ENCODE measurements around the gene TYMP. TPM values are rescaled to one million over a fixed set of nuclear protein-coding genes. Genes with fewer than 3 reads are reported as not detected.

Gene TYMP
- total RNA-seq, 2 experiments from 2014 or later: 9.9 to 10.0 TPM

DNA sequence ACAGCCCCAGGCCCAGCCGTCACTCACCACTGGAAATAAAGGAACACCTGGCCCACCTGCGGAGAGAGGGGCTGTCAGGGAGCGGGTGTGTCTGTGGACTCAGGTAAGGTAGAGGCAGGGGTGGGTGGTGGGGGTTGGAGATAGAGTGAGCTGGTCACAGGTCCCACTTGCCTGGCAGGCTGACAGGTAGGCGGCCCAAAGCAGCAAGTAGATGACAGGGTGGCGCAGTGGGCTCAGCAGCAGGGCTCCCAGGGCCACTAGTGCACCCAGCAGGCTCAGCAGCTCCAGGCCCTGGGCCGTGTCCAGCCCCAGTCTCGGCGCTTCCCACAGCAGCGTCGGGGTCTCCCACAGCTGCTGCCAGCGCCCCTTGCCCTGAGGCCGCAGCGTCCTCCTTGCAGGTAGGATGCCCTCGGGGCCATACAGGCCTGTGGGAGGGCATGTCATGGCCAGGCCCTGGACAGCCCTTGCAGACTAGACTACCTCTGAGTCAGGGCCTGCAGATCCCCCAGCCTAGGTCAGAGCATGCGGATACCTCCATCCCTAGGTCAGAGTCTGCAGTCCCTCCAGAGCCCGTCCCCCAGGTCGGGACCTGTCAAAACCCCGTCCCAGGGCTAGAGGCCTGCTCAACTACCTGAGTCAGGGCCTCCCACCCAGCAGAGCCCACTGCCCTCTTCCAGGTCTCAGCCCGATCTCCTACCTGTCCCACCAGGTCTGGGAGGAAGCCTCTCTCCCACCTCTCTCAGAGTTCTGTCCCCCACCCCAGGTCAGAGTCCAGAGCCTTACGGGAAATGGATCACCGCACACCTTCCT, 23.0 kb downstream of the TYMP start:
- Histone ChIP-seq H3K27ac (ENCODE audit: low read depth in 1 of 2, low read length in 2 of 2) (peak overlapping the region; percentile 89 to 92), H3K4me3 (ENCODE audit: low read length) (peak overlapping the region; percentile 92), H3K36me3 (ENCODE audit: insufficient read depth, low read length) (peaks cover 37% of the 10 kb centered on the region), H3K9me3 (ENCODE audit: control insufficient read depth in 1 of 2, insufficient read depth in 1 of 2, low read length in 2 of 2) (no peaks in the 10 kb centered on the region), H3K4me1 (ENCODE audit: insufficient read depth, low read length) (peaks cover 38% of the 10 kb centered on the region), H3K27me3 (ENCODE audit: control insufficient read depth in 1 of 2, insufficient read depth in 2 of 2, low read length in 2 of 2) (no peaks in the 10 kb centered on the region)
- Mint-ChIP-seq H3K4me3 (peak overlapping the region; percentile 94), H3K36me3 (ENCODE audit: low read depth) (peaks cover 15% of the 10 kb centered on the region), H3K9me3 (no peaks in the 10 kb centered on the region), H3K4me1 (ENCODE audit: low read depth) (peaks cover 21% of the 10 kb centered on the region), H3K27ac (peak overlapping the region; percentile 89), H3K27me3 (no peaks in the 10 kb centered on the region)
- CTCF ChIA-PET: interaction anchor here (2.0 to 3.6 kb wide), 4 partner anchors 19 to 114 kb away, joined by 5 to 42 read pairs (median 16); partner anchors contain the start of genes SCO2 and SYCE3
- DNase-seq (peak in 1 of 14 experiments; percentile 17), ATAC-seq (ENCODE audit: poor library complexity) (no peak)
- intact Hi-C loops (cut with DNase I, micrococcal nuclease): loop anchor here (1.0 to 10.0 kb wide), 5 partner anchors 30 to 162 kb away; partner anchors contain the start of gene PPP6R2 (in 1 of the 2)
- TF ChIP-seq, protein P1, sequence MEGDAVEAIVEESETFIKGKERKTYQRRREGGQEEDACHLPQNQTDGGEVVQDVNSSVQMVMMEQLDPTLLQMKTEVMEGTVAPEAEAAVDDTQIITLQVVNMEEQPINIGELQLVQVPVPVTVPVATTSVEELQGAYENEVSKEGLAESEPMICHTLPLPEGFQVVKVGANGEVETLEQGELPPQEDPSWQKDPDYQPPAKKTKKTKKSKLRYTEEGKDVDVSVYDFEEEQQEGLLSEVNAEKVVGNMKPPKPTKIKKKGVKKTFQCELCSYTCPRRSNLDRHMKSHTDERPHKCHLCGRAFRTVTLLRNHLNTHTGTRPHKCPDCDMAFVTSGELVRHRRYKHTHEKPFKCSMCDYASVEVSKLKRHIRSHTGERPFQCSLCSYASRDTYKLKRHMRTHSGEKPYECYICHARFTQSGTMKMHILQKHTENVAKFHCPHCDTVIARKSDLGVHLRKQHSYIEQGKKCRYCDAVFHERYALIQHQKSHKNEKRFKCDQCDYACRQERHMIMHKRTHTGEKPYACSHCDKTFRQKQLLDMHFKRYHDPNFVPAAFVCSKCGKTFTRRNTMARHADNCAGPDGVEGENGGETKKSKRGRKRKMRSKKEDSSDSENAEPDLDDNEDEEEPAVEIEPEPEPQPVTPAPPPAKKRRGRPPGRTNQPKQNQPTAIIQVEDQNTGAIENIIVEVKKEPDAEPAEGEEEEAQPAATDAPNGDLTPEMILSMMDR (IDR thresholded peaks at IDR 0.05): no peak
- POLR2A ChIA-PET: interaction anchor here (1.1 to 4.9 kb wide), 12 partner anchors 12 to 115 kb away, joined by 3 to 250 read pairs (median 18); partner anchors contain the start of genes CHKB, SCO2, SYCE3 and TYMP

DNA sequence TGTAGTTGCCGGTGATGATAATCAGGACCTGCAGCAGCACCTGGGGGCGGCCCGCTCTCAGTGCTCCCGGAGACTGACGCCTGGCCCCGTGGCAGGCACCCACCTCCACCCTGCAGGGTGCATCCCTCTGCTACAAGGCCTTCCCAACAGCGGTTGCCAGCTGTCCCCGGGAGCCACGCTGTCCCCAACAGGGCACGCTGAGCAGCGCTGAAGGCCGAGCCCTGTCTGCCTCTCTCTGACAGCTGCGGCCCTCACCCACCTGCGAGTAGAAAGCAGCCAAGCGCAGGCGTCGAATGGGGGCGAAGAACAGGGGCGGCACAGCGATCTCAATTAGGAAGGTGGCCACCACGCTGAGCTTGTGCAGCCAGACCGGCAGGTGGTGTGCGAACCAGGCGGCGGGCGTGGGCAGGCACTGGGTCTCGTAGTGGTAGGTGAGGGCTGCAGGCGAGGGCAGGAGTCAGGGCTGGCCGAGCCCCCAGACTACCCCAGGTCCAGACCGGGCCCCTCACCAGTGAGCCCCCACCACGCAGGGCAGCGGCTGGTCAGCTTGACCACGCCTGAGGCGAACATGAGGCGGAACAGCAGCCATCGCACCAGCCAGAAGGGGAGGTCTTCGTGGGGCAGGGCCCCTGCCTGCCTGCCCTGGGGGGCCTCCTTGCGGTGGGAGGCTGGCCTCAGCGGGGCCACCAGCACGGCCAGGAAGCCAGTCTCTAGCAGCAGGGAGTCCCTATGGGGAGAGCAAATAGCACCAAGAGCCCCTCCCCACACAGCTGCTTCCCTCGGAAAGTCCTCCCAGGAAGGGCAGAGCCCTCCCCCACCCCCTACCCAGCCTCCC, 23.8 kb downstream of the TYMP start:
- no peaks in the 10 kb centered on the region for H3K9me3 Mint-ChIP-seq
- POLR2A ChIA-PET: interaction anchor here (1.4 to 4.9 kb wide), 2 partner anchors 19 to 115 kb away, joined by 3 to 250 read pairs; partner anchors contain the start of gene SCO2

More for the DNA sequence above, 23.8 kb downstream of the TYMP start:
- intact Hi-C loops (cut with DNase I, micrococcal nuclease): loop anchor here (2.0 to 10.0 kb wide), 4 partner anchors 29 to 161 kb away; partner anchors contain the start of gene PPP6R2 (in 1 of the 2)
- CTCF ChIA-PET: no interaction called here
- peaks cover 15% of the 10 kb centered on the region for H3K36me3 Mint-ChIP-seq (ENCODE audit: low read depth)
- H3K27ac ChIP-seq (ENCODE audit: low read depth in 1 of 2, low read length in 2 of 2): peak overlapping the region; percentile 2 to 89
- ATAC-seq (ENCODE audit: poor library complexity): no peak
- DNase-seq: peak in 1 of 14 experiments; percentile 51
- H3K27me3 Mint-ChIP-seq: no peaks in the 10 kb centered on the region
- H3K27me3 ChIP-seq (ENCODE audit: control insufficient read depth in 1 of 2, insufficient read depth in 2 of 2, low read length in 2 of 2): no peaks in the 10 kb centered on the region
- H3K4me3 ChIP-seq (ENCODE audit: low read length): peak overlapping the region; percentile 92
- H3K9me3 ChIP-seq (ENCODE audit: control insufficient read depth in 1 of 2, insufficient read depth in 1 of 2, low read length in 2 of 2): no peaks in the 10 kb centered on the region
- peaks cover 21% of the 10 kb centered on the region for H3K4me1 Mint-ChIP-seq (ENCODE audit: low read depth)
- TF ChIP-seq, protein P1 (IDR thresholded peaks at IDR 0.05): no peak
- peaks cover 38% of the 10 kb centered on the region for H3K4me1 ChIP-seq (ENCODE audit: insufficient read depth, low read length)
- H3K36me3 ChIP-seq (ENCODE audit: insufficient read depth, low read length): peaks cover 37% of the 10 kb centered on the region
- H3K4me3 Mint-ChIP-seq: peak overlapping the region; percentile 45
- H3K27ac Mint-ChIP-seq: peak overlapping the region; percentile 89

Data from CD4-positive, alpha-beta T cell (primary cell).